Tibial nerve (tissue), 3 donors: ENCODE data around the gene C17orf75.

Experiments used
- CTCF ChIP-seq, 5 experiments: fragments of 200-600 bp in 3 of 5; fragments of 450-650 bp in 2 of 5; sonication (generic) in 3 of 5; IDR thresholded peaks; one replicate each; pipeline ENCODE4 v1.5.1; 2016 to 2019; ENCODE audit warnings: antibody characterized with exemption in 5 of 5, mild to moderate bottlenecking in 3 of 5, moderate library complexity in 2 of 5
- POLR2A ChIP-seq, 2 donors: fragments of 450-650 bp; IDR thresholded peaks; one replicate each; pipeline ENCODE4 v1.6.1; 2017; ENCODE audit warnings: antibody characterized with exemption in 2 of 2, mild to moderate bottlenecking in 2 of 2, moderate library complexity in 2 of 2

DNA sequence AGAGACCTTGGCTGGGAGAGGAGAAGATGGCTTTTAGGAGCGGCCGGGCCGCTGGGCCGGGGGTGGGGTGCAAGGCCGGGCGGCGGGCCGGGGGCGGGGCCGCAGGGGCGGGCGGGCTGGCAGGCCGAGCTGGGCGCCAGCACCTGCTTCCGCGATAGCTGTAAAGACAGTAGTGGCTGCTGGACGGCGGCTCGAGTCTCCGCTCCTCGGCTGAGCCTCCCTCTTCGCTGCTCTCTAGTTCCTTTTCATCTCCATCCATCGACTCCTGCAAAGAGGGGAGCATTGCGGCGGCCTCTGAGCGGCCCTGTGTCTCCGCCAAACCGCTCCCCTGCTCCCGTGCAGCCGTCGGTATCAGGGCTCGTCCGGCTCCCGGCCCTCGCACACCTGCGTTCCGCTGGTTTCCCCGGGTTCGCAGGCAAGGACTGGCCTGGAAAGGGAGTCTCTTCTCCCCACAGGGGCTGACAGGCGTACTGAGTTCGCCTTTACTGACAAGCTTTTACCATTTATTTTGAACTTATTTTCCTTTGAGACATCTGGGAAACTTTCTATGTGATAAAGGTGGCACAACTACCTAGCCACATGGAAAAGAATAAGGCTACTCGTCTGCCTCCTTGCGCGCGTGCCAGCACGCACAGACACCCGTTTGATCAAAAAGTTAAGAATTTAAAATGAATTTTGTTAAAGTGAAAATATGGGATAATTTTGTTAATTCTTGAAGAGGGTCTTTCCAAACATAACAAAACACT is at the start of gene C17orf75:
- TF ChIP-seq CTCF (IDR thresholded peaks at IDR 0.05) = peak in 1 of 5 experiments; percentile 24
- TF ChIP-seq POLR2A (IDR thresholded peaks at IDR 0.05) = no peak
